ACC112 (cell line): ENCODE data around the gene GGTLC2.
"Not testable (repeated sequence)": the region's sequence is repeated elsewhere in the genome, so short reads cannot be mapped to it uniquely, and the experiment has no call there.

Experiments used
- H2AFZ ChIP-seq: fragments of 200-600 bp; sonication (generic); one replicate; pipeline ENCODE4 v1.6.0; 2017; ENCODE audit warnings: antibody characterized with exemption, low read length; ENCODE audit not compliant: unreplicated experiment
- H3K27ac ChIP-seq: fragments of 200-600 bp; sonication (generic); 2 replicates; pipeline ENCODE4 v1.5.1; 2014; ENCODE audit warnings: low read depth, mild to moderate bottlenecking, antibody characterized with exemption, low read length, moderate library complexity
- H3K27me3 ChIP-seq: fragments of 200-600 bp; sonication (generic); 2 replicates; pipeline ENCODE4 v1.6.1; 2014; ENCODE audit warnings: mild to moderate bottlenecking, antibody characterized with exemption, low read length, moderate library complexity, mixed read lengths; ENCODE audit not compliant: insufficient read depth
- H3K36me3 ChIP-seq: fragments of 200-600 bp; sonication (generic); 2 replicates; pipeline ENCODE4 v1.6.1; 2016; ENCODE audit warnings: mild to moderate bottlenecking, antibody characterized with exemption, low read length, moderate library complexity, mixed read lengths; ENCODE audit not compliant: insufficient read depth
- H3K4me1 ChIP-seq: fragments of 200-600 bp; sonication (generic); one replicate; pipeline ENCODE4 v1.6.1; 2016; ENCODE audit warnings: low read length, mixed read lengths; ENCODE audit not compliant: insufficient read depth, unreplicated experiment, control insufficient read depth
- H3K4me3 ChIP-seq: fragments of 200-600 bp; sonication (generic); 2 replicates; pipeline ENCODE4 v1.5.1; 2014; ENCODE audit warnings: mild to moderate bottlenecking, low read depth, low read length
- H3K79me2 ChIP-seq: fragments of 200-600 bp; sonication (generic); one replicate; pipeline ENCODE4 v1.6.0; 2016; ENCODE audit warnings: low read length; ENCODE audit not compliant: control insufficient read depth, unreplicated experiment, insufficient read depth

Gene GGTLC2

GRCh38 chr22:22644314-22644713, at the start of gene GGTLC2:
Gene GGTLC2 (plus strand): TSS chr22:22644614. CDS start chr22:22646346, 1,732 bp downstream.
- H3K4me3 ChIP-seq, H3K36me3 ChIP-seq, H3K27ac ChIP-seq, H3K79me2 ChIP-seq, H3K4me1 ChIP-seq, H3K27me3 ChIP-seq, H2AFZ ChIP-seq: not testable (repeated sequence)

- Histone ChIP-seq H3K27ac (no peak overlapping the region), H3K27me3 (no peaks in the 10 kb centered on the region; the same call in 1 of the 2 replicates), H2AFZ (no peak overlapping the region), H3K36me3 (no peaks in the 10 kb centered on the region), H3K4me1 (no peaks in the 10 kb centered on the region), H3K4me3 (no peak overlapping the region), H3K79me2 (no peaks in the 10 kb centered on the region)
These were observed 49.2 kb upstream of the GGTLC2 start for GRCh38 chr22:22595001-22595835.

GRCh38 chr22:22598144-22598543, 46.3 kb upstream of the GGTLC2 start:
- no peaks in the 10 kb centered on the region for H3K79me2 ChIP-seq
- no peak overlapping the region for H2AFZ ChIP-seq
- H3K27ac ChIP-seq = no peak overlapping the region
- H3K4me1 ChIP-seq = no peaks in the 10 kb centered on the region
- no peaks in the 10 kb centered on the region for H3K27me3 ChIP-seq
- H3K36me3 ChIP-seq = no peaks in the 10 kb centered on the region
- H3K4me3 ChIP-seq = no peak overlapping the region

- no peak overlapping the region for H2AFZ ChIP-seq
- no peak overlapping the region for H3K27ac ChIP-seq
- no peaks in the 10 kb centered on the region for H3K4me1 ChIP-seq
- no peaks in the 10 kb centered on the region for H3K36me3 ChIP-seq
- H3K79me2 ChIP-seq = no peaks in the 10 kb centered on the region
- H3K27me3 ChIP-seq = no peaks in the 10 kb centered on the region
- H3K4me3 ChIP-seq = no peak overlapping the region
These were observed 45.2 kb upstream of the GGTLC2 start for GRCh38 chr22:22599248-22599647.

- no peak overlapping the region for H2AFZ ChIP-seq
- no peaks in the 10 kb centered on the region for H3K4me1 ChIP-seq
- no peaks in the 10 kb centered on the region for H3K36me3 ChIP-seq
These were observed 43.7 kb upstream of the GGTLC2 start for GRCh38 chr22:22600531-22601261.

GRCh38 chr22:22603470-22603947, 40.9 kb upstream of the GGTLC2 start:
- no peaks in the 10 kb centered on the region for H3K79me2 ChIP-seq
- no peak overlapping the region for H3K4me3 ChIP-seq
- no peaks in the 10 kb centered on the region for H3K36me3 ChIP-seq
- no peaks in the 10 kb centered on the region for H3K27me3 ChIP-seq
- no peaks in the 10 kb centered on the region for H3K4me1 ChIP-seq
- no peak overlapping the region for H2AFZ ChIP-seq
- H3K27ac ChIP-seq = no peak overlapping the region

More at GRCh38 chr22:22600531-22601261, 43.7 kb upstream of the GGTLC2 start:
- H3K27ac ChIP-seq = no peak overlapping the region
- H3K27me3 ChIP-seq = no peaks in the 10 kb centered on the region
- H3K4me3 ChIP-seq = no peak overlapping the region
- no peaks in the 10 kb centered on the region for H3K79me2 ChIP-seq

GRCh38 chr22:22604326-22605073, 39.9 kb upstream of the GGTLC2 start:
- Histone ChIP-seq H2AFZ (no peak overlapping the region), H3K36me3 (no peaks in the 10 kb centered on the region), H3K4me3 (no peak overlapping the region), H3K4me1 (no peaks in the 10 kb centered on the region), H3K27ac (no peak overlapping the region), H3K27me3 (no peaks in the 10 kb centered on the region), H3K79me2 (no peaks in the 10 kb centered on the region)

- no peaks in the 10 kb centered on the region for H3K36me3 ChIP-seq
- no peak overlapping the region for H3K4me3 ChIP-seq
- no peak overlapping the region for H3K27ac ChIP-seq
- H3K27me3 ChIP-seq = no peaks in the 10 kb centered on the region
- H3K79me2 ChIP-seq = no peaks in the 10 kb centered on the region
- no peak overlapping the region for H2AFZ ChIP-seq
- H3K4me1 ChIP-seq = no peaks in the 10 kb centered on the region
These were observed 39.4 kb upstream of the GGTLC2 start for GRCh38 chr22:22605074-22605404.

- H2AFZ ChIP-seq, H3K27me3 ChIP-seq, H3K4me3 ChIP-seq, H3K36me3 ChIP-seq, H3K4me1 ChIP-seq, H3K27ac ChIP-seq, H3K79me2 ChIP-seq: not testable (repeated sequence)
These were observed 36.4 kb upstream of the GGTLC2 start for GRCh38 chr22:22608022-22608421.

GRCh38 chr22:22609291-22609690, 35.1 kb upstream of the GGTLC2 start:
- H2AFZ ChIP-seq = no peak overlapping the region
- no peaks in the 10 kb centered on the region for H3K4me1 ChIP-seq
- no peak overlapping the region for H3K4me3 ChIP-seq
- H3K27me3 ChIP-seq = no peaks in the 10 kb centered on the region
- no peaks in the 10 kb centered on the region for H3K79me2 ChIP-seq
- no peak overlapping the region for H3K27ac ChIP-seq
- H3K36me3 ChIP-seq = no peaks in the 10 kb centered on the region
